H1 (cell line): ENCODE results near the gene TCP11.

Experiments used
- CREB1 ChIP-seq: IDR thresholded peaks from 2 replicates; pipeline ENCODE4 v1.6.1; 2012; ENCODE audit warnings: inconsistent platforms
- CTCF ChIP-seq, 3 experiments: IDR thresholded peaks; 1 replicate in 2 of 3; 2 replicates in 1 of 3; pipeline versions ENCODE4 v1.5.1 to v1.6.1; 2011; ENCODE audit warnings: low read length in 3 of 3, mild to moderate bottlenecking in 3 of 3, inconsistent platforms in 2 of 3, low read depth in 1 of 3, moderate library complexity in 1 of 3; ENCODE audit not compliant: insufficient read depth in 1 of 3; ENCODE audit errors: control extremely low read depth in 1 of 3
- KDM4A ChIP-seq: IDR thresholded peaks from one replicate; pipeline ENCODE4 v1.7.1; 2012; ENCODE audit warnings: low read depth, mild to moderate bottlenecking, moderate library complexity, low read length, inconsistent platforms; ENCODE audit not compliant: severe bottlenecking
- POLR2A ChIP-seq, 2 experiments: IDR thresholded peaks; 1 replicate in 1 of 2; 2 replicates in 1 of 2; pipeline ENCODE4 v1.6.1; 2011; ENCODE audit warnings: low read depth in 2 of 2, low read length in 2 of 2, mild to moderate bottlenecking in 2 of 2; ENCODE audit errors: control extremely low read depth in 1 of 2
- SIRT6 ChIP-seq: IDR thresholded peaks from one replicate; pipeline ENCODE4 v1.7.1; 2012; ENCODE audit warnings: low read length, inconsistent platforms
- TBP ChIP-seq: IDR thresholded peaks from 2 replicates; pipeline ENCODE4 v1.6.1; 2011; ENCODE audit warnings: low read depth, low read length, improper control_type of control experiment
- TEAD4 ChIP-seq: IDR thresholded peaks from 2 replicates; pipeline ENCODE4 v1.6.1; 2012; ENCODE audit warnings: low read depth, low read length, inconsistent platforms, mixed read lengths
- YY1 ChIP-seq: IDR thresholded peaks from 2 replicates; pipeline ENCODE4 v1.6.1; 2011; ENCODE audit warnings: low read depth, mild to moderate bottlenecking, low read length

- TF ChIP-seq CTCF (IDR thresholded peaks at IDR 0.05; ENCODE audit: control extremely low read depth in 1 of 3, insufficient read depth in 1 of 3, low read depth in 1 of 3, low read length in 3 of 3), result no peak
- TF ChIP-seq POLR2A (IDR thresholded peaks at IDR 0.05; ENCODE audit: control extremely low read depth in 1 of 2, low read depth in 2 of 2, low read length in 2 of 2), result no peak
- no peak for TF ChIP-seq SIRT6
- TF ChIP-seq CREB1, result no peak
- no peak for TF ChIP-seq KDM4A
- TF ChIP-seq YY1, result no peak
- TF ChIP-seq TEAD4, result no peak
- TF ChIP-seq TBP, result no peak
Observed at GRCh38 chr6:35093783-35094182, 47.4 kb downstream of the TCP11 start.
